GM12872 (cell line): ENCODE data around the gene MYO7B.

Source experiments
- TF ChIP-seq, protein P1 (sequence below): IDR thresholded peaks from 3 replicates; pipeline ENCODE4 v1.5.1; 2011; ENCODE audit warnings: low read depth, mild to moderate bottlenecking, low read length, moderate library complexity; ENCODE audit not compliant: insufficient read depth

The MYO7B gene

DNA sequence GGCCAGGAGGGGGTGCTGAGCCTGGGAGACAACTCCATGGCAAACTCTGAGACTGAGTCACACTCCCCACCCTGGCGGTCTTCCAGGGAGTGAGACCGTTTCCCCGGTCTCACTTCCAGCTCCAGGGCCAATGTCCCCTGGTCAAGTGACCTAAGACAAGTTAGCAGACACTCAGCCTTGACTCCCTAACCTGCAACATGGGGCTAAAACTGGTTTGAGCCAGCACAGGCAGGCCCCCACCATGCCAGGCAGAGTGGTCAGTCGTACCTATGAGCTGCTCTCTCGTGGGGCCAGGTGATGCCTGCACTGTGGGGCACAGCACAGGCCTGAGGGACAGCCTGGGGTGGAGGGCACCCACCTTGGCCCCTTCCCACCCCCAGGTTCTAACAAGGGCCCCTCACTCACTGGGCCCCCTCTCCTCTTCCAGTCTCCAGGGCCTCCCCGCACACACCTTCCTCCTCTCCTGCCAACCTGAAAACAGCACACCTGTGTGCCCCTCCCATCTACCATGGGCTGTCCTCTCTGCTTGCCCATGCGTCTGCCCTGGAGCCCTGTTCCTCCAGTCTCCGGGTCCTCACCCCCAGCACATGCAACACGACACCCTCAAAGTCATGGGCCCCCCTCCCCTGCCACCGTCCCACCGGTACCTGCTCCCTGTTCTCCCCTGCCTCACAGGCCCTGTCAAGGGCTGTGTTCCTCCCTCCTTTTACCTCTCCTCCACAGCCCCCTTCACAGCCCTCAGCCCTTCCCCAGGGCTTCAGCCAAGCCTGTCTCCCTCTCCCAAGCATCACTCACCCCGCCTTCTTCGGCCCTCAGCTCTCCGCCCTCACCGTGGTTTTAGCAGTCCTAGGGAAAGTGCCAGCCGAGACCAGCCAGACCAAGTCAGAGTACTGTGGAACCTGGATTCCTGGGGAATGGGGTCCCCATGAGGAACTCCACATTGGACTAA lies 112.0 kb downstream of the MYO7B start:
- TF ChIP-seq, protein P1, sequence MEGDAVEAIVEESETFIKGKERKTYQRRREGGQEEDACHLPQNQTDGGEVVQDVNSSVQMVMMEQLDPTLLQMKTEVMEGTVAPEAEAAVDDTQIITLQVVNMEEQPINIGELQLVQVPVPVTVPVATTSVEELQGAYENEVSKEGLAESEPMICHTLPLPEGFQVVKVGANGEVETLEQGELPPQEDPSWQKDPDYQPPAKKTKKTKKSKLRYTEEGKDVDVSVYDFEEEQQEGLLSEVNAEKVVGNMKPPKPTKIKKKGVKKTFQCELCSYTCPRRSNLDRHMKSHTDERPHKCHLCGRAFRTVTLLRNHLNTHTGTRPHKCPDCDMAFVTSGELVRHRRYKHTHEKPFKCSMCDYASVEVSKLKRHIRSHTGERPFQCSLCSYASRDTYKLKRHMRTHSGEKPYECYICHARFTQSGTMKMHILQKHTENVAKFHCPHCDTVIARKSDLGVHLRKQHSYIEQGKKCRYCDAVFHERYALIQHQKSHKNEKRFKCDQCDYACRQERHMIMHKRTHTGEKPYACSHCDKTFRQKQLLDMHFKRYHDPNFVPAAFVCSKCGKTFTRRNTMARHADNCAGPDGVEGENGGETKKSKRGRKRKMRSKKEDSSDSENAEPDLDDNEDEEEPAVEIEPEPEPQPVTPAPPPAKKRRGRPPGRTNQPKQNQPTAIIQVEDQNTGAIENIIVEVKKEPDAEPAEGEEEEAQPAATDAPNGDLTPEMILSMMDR = no peak

DNA sequence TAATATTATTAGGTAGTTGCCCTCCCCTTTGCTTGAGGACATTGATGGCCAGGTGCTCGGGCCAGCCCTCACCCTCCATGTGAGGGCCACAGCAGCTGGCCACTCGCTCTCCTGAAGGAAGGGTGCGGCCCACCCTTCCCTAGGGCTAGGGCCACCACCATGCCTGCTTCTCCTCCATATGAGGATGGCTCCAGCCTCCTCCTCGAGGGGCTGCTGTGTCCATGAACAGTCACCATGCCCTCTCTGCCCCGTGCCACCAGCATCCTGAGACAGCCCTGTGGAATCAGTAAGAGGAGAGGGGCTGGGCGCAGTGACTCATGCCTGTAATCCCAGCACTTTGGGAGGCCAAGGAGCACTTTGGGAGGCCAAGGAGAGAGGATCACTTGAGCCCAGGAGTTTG lies 112.8 kb downstream of the MYO7B start:
- TF ChIP-seq, protein P1 = no peak

DNA sequence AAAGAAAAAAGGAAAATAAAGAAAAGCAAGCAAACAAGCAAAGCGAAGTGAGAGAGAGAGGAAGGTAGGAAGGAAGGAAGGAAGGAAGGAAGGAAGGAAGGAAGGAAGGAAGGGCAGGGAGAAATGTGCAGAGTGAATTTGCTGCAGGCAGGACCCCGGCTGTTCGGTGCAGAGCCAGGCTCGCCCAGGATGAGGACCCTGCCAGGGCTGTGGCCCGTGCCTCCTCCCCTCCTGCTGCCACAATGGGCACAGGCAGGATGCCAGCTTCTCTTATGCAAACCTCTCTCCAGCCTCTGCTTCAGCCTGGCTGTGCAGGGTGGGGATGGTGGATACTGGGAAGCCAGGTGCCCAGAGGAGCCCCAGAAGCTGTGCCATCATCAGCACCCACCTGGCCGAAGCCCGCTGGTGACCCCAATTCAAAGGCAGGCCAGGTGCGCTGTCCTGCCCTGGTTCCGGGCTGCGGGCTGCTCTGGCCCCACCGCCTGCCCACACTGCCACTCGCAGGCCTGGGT lies 113.7 kb downstream of the MYO7B start:
- TF ChIP-seq, protein P1 = no peak

DNA sequence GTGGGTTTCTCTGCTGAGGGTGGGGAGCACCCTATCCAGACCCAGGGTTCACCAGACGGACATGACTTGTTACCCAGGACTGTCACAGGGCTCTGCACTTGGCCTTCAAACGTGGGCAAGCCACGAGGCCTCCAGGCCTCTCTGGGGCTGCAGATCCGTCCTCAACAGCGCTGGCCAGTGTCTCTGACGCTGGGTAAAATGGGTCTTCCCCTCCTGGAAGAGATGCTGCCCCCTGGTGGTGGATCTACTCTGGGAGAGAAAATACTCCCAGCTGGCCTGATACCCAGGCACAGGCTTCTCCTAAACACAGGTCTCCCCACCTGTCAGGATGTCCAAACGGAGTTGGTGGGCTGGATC lies 114.2 kb downstream of the MYO7B start:
- TF ChIP-seq, protein P1 = peak; percentile 89

DNA sequence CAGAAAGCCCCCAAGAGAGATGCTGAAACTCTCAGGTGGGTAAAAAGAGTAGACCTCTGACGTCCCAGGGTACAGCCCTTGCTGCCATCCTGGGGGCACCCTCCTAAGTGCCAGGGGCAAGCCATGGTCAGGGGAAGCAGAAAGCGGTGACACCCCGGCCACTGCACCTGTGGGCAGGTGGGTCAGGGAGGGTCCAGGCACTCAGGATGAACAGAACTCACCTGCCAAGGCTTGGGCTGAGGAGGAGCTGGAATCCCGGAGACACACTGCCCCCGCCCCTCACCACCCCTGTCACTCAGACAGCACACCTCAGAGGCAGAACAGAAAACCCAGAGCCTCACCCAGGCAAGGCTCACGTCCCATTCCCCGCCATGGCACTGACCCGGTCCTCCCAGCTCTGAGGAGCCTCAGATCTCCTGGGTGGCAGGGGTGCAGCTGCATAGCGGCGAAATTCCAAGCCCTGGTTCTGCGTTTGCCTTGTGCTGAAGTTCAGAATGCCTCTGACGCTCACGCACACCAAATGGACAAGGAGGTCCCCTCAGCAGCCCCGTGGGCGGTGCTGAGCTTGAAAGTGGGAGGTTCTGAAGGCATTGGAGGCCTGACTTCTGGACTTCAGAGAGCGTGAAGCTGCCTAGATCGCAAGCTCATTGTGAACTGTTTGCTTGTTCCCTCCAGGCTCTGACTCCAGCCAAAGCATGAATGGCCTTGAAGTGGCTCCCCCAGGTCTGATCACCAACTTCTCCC lies 114.7 kb downstream of the MYO7B start:
- TF ChIP-seq, protein P1 = no peak

DNA sequence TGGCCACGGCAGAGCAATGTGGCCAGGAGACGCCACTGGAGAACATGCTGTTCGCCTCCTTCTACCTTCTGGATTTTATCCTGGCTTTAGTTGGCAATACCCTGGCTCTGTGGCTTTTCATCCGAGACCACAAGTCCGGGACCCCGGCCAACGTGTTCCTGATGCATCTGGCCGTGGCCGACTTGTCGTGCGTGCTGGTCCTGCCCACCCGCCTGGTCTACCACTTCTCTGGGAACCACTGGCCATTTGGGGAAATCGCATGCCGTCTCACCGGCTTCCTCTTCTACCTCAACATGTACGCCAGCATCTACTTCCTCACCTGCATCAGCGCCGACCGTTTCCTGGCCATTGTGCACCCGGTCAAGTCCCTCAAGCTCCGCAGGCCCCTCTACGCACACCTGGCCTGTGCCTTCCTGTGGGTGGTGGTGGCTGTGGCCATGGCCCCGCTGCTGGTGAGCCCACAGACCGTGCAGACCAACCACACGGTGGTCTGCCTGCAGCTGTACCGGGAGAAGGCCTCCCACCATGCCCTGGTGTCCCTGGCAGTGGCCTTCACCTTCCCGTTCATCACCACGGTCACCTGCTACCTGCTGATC lies 115.4 kb downstream of the MYO7B start:
- TF ChIP-seq, protein P1 = no peak

DNA sequence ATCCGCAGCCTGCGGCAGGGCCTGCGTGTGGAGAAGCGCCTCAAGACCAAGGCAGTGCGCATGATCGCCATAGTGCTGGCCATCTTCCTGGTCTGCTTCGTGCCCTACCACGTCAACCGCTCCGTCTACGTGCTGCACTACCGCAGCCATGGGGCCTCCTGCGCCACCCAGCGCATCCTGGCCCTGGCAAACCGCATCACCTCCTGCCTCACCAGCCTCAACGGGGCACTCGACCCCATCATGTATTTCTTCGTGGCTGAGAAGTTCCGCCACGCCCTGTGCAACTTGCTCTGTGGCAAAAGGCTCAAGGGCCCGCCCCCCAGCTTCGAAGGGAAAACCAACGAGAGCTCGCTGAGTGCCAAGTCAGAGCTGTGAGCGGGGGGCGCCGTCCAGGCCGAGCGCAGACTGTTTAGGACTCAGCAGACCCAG lies 115.9 kb downstream of the MYO7B start:
- TF ChIP-seq, protein P1 = no peak
